Mesenchymal stem cell (in vitro differentiated cells and primary cell): ENCODE measurements around the gene FGFRL1.

Experiments
- DNase-seq: peaks from one replicate; pipeline ENCODE4 v3.0.0-alpha.2; 2013
- H2AFZ ChIP-seq: one replicate; pipeline ENCODE4 v1.6.1; 2013; ENCODE audit warnings: low read depth, mild to moderate bottlenecking, control low read depth, inconsistent platforms, low read length, moderate library complexity
- H2AK5ac ChIP-seq: 2 replicates; pipeline ENCODE4 v1.6.1; 2013; ENCODE audit warnings: low read length, moderate library complexity, mild to moderate bottlenecking, inconsistent platforms; ENCODE audit not compliant: severe bottlenecking
- H2BK120ac ChIP-seq: one replicate; pipeline ENCODE4 v1.6.1; 2013; ENCODE audit warnings: low read depth, mild to moderate bottlenecking, inconsistent platforms, low read length, moderate library complexity
- H2BK12ac ChIP-seq, 2 experiments: one replicate each; pipeline ENCODE4 v1.6.1; 2013; ENCODE audit warnings: inconsistent platforms in 2 of 2, low read length in 2 of 2, mild to moderate bottlenecking in 2 of 2, moderate library complexity in 2 of 2, control low read depth in 1 of 2
- H2BK15ac ChIP-seq: one replicate; pipeline ENCODE4 v1.6.1; 2013; ENCODE audit warnings: mild to moderate bottlenecking, low read depth, inconsistent platforms; ENCODE audit not compliant: poor library complexity, severe bottlenecking
- H2BK5ac ChIP-seq: 2 replicates; pipeline ENCODE4 v1.6.1; 2013; ENCODE audit warnings: low read depth, mild to moderate bottlenecking, low read length, control low read depth, inconsistent platforms; ENCODE audit not compliant: poor library complexity, severe bottlenecking
- H3K14ac ChIP-seq, 2 experiments: one replicate each; pipeline ENCODE4 v1.6.1; 2013; ENCODE audit warnings: inconsistent platforms in 2 of 2, low read length in 2 of 2, control low read depth in 1 of 2, mild to moderate bottlenecking in 1 of 2, moderate library complexity in 1 of 2
- H3K18ac ChIP-seq, 2 experiments: one replicate each; pipeline ENCODE4 v1.6.1; 2013; ENCODE audit warnings: inconsistent platforms in 2 of 2, low read length in 2 of 2, control low read depth in 1 of 2, low read depth in 1 of 2, mild to moderate bottlenecking in 1 of 2
- H3K23ac ChIP-seq, 2 experiments: one replicate each; pipeline ENCODE4 v1.6.1; 2013; ENCODE audit warnings: inconsistent platforms in 2 of 2, low read length in 2 of 2, mild to moderate bottlenecking in 2 of 2, moderate library complexity in 2 of 2, control low read depth in 1 of 2
- H3K27ac ChIP-seq: 2 replicates; pipeline ENCODE4 v1.5.1; 2013; ENCODE audit warnings: mild to moderate bottlenecking, moderate library complexity, low read length, control low read depth, inconsistent platforms; ENCODE audit not compliant: poor library complexity, severe bottlenecking
- H3K27me3 ChIP-seq, 2 experiments: 2 replicates each; pipeline versions ENCODE4 v1.6.1 to v1.7.0; 2013; ENCODE audit warnings: low read length in 2 of 2, mild to moderate bottlenecking in 2 of 2, moderate library complexity in 2 of 2, control low read depth in 1 of 2, inconsistent platforms in 1 of 2; ENCODE audit not compliant: control insufficient read depth in 1 of 2, insufficient read depth in 1 of 2
- H3K36me3 ChIP-seq, 2 experiments: 2 replicates each; pipeline versions ENCODE4 v1.6.1 to v1.7.0; 2013; ENCODE audit warnings: low read length in 2 of 2, control low read depth in 1 of 2, inconsistent platforms in 1 of 2, low read depth in 1 of 2, mild to moderate bottlenecking in 1 of 2; ENCODE audit not compliant: insufficient read depth in 2 of 2, control insufficient read depth in 1 of 2
- H3K4ac ChIP-seq, 2 experiments: one replicate each; pipeline ENCODE4 v1.6.1; 2013; ENCODE audit warnings: inconsistent platforms in 2 of 2, low read length in 2 of 2, mild to moderate bottlenecking in 2 of 2, moderate library complexity in 2 of 2, control low read depth in 1 of 2, low read depth in 1 of 2
- H3K4me1 ChIP-seq: 2 replicates; pipeline ENCODE4 v1.6.1; 2013; ENCODE audit warnings: low read depth, low read length, control low read depth; ENCODE audit not compliant: control insufficient read depth, insufficient read depth
- H3K4me2 ChIP-seq: 2 replicates; pipeline ENCODE4 v1.6.1; 2013; ENCODE audit warnings: low read length, mild to moderate bottlenecking, inconsistent platforms; ENCODE audit not compliant: poor library complexity, severe bottlenecking
- H3K4me3 ChIP-seq, 2 experiments: 2 replicates each; pipeline versions ENCODE4 v1.5.1 to v1.7.0; 2013; ENCODE audit warnings: low read length in 2 of 2, mild to moderate bottlenecking in 2 of 2, control low read depth in 1 of 2, low read depth in 1 of 2; ENCODE audit not compliant: insufficient read depth in 1 of 2
- H3K79me1 ChIP-seq: replicated peaks from 2 replicates; pipeline ENCODE4 v1.6.1; 2013; ENCODE audit warnings: mild to moderate bottlenecking, control low read depth, low read length, inconsistent platforms; ENCODE audit not compliant: poor library complexity, severe bottlenecking
- H3K9ac ChIP-seq: 2 replicates; pipeline ENCODE4 v1.7.0; 2013; ENCODE audit warnings: mild to moderate bottlenecking, low read length, moderate library complexity
- H3K9me3 ChIP-seq: 2 replicates; pipeline ENCODE4 v1.7.0; 2013; ENCODE audit warnings: mild to moderate bottlenecking, low read length; ENCODE audit not compliant: control insufficient read depth
- H4K8ac ChIP-seq: one replicate; pipeline ENCODE4 v1.6.1; 2013; ENCODE audit warnings: inconsistent platforms, mild to moderate bottlenecking, low read length, moderate library complexity
- H4K91ac ChIP-seq: one replicate; pipeline ENCODE4 v1.6.1; 2013; ENCODE audit warnings: mild to moderate bottlenecking, low read length, inconsistent platforms
- WGBS: methylation state at CpG from one replicate; pipeline ENCODE4 v1.1.7; 2013; ENCODE audit warnings: mixed read lengths; 5-methylcytosine and 5-hydroxymethylcytosine counted together

Gene FGFRL1

DNA sequence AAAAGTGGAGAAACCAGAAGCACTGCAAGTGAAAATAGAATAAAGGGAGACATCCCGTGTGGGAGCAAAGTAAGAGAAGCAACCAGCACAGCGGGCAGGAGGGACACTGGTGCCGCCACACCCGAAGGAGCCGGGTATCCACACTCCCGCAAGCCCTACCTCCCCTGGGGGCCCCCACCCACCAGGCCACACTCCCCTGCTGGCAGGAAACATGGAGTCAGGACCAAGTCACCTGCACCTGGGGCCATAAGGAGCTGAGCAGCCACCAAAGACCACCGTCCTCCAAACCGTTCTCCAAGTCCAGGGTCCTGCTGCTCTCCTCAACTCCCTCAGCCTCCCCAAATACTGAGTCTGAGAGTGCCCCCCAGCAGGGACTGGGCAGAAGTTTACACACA lies 30.5 kb downstream of the FGFRL1 start:
- H3K4me2 ChIP-seq, result peak overlapping the region; percentile 24
- no peaks in the 10 kb centered on the region for H3K9me3 ChIP-seq
- WGBS, result 82% methylated on average over 8 of the region's 8 CpGs
- no peak overlapping the region for H4K91ac ChIP-seq
- peaks cover 76% of the 10 kb centered on the region for H3K4me1 ChIP-seq
- peak overlapping the region in 1 of 2 experiments; percentile 25 for H3K4me3 ChIP-seq
- peak overlapping the region; percentile 75 for H2BK5ac ChIP-seq
- H3K4ac ChIP-seq, result peak overlapping the region in 1 of 2 experiments; percentile 32
- H2BK15ac ChIP-seq, result no peak overlapping the region
- no peak overlapping the region for H3K23ac ChIP-seq
- H3K27ac ChIP-seq, result peak overlapping the region; percentile 91
- no peak overlapping the region for H4K8ac ChIP-seq
- H2BK120ac ChIP-seq, result peak overlapping the region; percentile 76
- H2AFZ ChIP-seq, result no peak overlapping the region
- H3K27me3 ChIP-seq, result no peaks in the 10 kb centered on the region
- H3K36me3 ChIP-seq, result peaks cover 0 to 3% of the 10 kb centered on the region in 2 experiments
- H2AK5ac ChIP-seq, result peak overlapping the region; percentile 78
- peak overlapping the region in 1 of 2 experiments; percentile 80 for H2BK12ac ChIP-seq
- peak overlapping the region; percentile 54 for H3K9ac ChIP-seq
- peak overlapping the region; percentile 45 to 79 for H3K18ac ChIP-seq
- no peak for DNase-seq
- H3K14ac ChIP-seq, result no peak overlapping the region
- no peaks in the 10 kb centered on the region for H3K79me1 ChIP-seq

DNA sequence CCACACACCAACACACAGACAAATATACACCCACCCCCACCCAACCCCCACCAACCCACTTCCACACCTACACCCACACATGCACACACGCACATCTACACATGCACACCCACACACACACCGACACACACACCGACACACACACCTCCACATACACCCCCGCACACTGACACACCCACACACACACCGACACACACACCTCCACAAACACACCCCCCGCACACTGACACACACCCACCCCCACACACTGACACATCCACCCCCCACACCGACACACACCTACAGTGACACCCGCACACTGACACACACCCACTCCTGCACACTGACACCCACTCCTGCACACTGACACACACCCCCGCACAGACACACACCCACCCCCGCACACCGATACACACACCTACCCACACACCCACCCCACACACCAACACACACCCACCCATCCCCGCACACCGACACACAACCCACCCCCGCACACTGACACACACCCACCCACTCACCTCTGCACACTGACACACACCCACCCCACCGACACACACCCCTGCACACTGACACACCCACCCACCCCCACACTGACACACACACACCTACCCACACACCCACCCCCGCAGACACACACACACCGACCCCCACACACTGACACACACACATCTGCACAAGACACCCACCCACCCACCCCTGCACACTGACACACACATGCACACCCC lies 31.1 kb downstream of the FGFRL1 start:
- Histone ChIP-seq H2BK120ac (peak overlapping the region; percentile 65), H3K4me3 (no peak overlapping the region), H3K4ac (peak overlapping the region in 1 of 2 experiments; percentile 32), H3K4me1 (peaks cover 76% of the 10 kb centered on the region), H3K36me3 (peaks cover 0 to 3% of the 10 kb centered on the region in 2 experiments), H4K8ac (no peak overlapping the region), H2AFZ (no peak overlapping the region), H3K9me3 (no peaks in the 10 kb centered on the region), H3K79me1 (no peaks in the 10 kb centered on the region), H3K18ac (peak overlapping the region; percentile 52 to 97), H3K14ac (peak overlapping the region in 1 of 2 experiments; percentile 82), H2AK5ac (peak overlapping the region; percentile 51), H2BK12ac (peak overlapping the region in 1 of 2 experiments; percentile 86), H4K91ac (peak overlapping the region; percentile 70), H3K23ac (no peak overlapping the region), H3K9ac (peak overlapping the region; percentile 54), H3K27me3 (no peaks in the 10 kb centered on the region), H2BK5ac (no peak overlapping the region), H3K27ac (peak overlapping the region; percentile 91), H3K4me2 (no peak overlapping the region), H2BK15ac (no peak overlapping the region)
- no peak for DNase-seq
- 97% methylated on average over 16 of the region's 17 CpGs for WGBS

DNA sequence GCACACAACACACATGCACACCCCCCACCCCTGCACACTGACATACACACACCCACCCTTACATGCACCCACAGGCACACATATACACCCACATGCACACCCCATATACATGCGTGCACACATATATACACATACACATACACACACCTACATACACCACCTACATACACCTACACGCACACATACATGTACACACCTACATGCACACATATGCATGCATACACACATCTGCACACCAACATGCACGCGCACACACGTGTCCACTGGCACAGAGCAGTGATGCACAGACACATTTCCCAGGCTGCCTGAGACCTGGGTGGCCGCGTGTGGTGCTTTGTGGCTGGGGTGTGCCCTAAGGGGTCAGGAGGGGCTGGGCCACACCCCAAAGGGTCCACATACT lies 31.7 kb downstream of the FGFRL1 start:
- Histone ChIP-seq H4K91ac (peak overlapping the region; percentile 45), H3K23ac (no peak overlapping the region), H3K9ac (peak overlapping the region; percentile 64), H3K36me3 (peaks cover 0 to 3% of the 10 kb centered on the region in 2 experiments), H3K4me3 (peak overlapping the region in 1 of 2 experiments; percentile 48), H2BK15ac (no peak overlapping the region), H3K9me3 (no peaks in the 10 kb centered on the region), H2BK12ac (peak overlapping the region; percentile 55 to 65), H3K4me2 (peak overlapping the region; percentile 20), H3K27me3 (no peaks in the 10 kb centered on the region), H3K79me1 (no peaks in the 10 kb centered on the region), H2BK120ac (peak overlapping the region; percentile 65), H3K4me1 (peaks cover 76% of the 10 kb centered on the region), H3K27ac (peak overlapping the region; percentile 86), H2AFZ (no peak overlapping the region), H3K18ac (peak overlapping the region; percentile 68 to 97), H4K8ac (peak overlapping the region; percentile 33), H3K14ac (peak overlapping the region in 1 of 2 experiments; percentile 64), H2AK5ac (no peak overlapping the region), H2BK5ac (no peak overlapping the region), H3K4ac (peak overlapping the region; percentile 26 to 52)
- no peak for DNase-seq
- WGBS, result 57% methylated on average over 7 of the region's 7 CpGs

DNA sequence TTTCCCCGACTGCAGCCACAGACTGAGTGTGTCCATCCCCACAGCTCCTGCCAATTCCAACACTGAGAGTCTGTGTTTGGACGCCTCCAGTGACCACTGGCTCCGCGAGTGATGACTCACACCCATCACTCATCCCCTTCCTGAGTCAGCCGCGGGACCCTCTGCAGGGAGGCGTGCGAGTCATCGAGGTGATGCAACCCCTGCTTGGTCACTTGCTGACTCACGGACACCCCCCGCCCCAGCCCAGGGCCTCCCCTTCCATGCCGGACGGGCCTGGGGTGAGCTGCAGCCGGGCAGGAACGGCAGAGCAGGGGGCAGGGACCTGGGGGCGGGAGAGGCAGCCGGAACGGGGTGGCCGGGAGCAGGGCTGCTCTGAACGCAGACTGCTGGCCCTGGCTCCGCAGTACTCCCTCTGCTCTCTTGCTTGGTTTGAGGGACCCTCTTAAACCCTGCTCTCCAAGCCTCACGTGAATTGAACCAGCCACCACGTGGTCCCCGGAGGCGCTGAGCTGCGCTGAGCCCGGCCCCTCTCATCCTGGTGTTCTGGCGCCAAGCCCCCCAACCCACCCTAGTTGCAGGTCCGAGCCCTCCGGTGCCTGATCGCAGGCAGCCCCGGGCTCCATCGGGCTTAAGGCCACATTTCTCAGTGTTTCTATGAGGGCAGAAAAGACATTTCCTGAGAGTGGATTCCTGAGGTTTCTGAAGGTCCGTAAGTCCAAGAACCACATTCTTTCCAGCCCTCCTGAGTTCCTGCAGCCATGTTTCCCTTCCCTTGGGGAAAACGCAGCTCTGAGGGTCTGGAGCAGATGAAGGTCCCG lies 32.4 kb downstream of the FGFRL1 start:
- peak overlapping the region; percentile 93 for H2BK15ac ChIP-seq
- no peaks in the 10 kb centered on the region for H3K9me3 ChIP-seq
- H3K36me3 ChIP-seq, result peaks cover 0 to 3% of the 10 kb centered on the region in 2 experiments
- peak overlapping the region in 1 of 2 experiments; percentile 97 for H3K14ac ChIP-seq
- peak; percentile 99 for DNase-seq
- H4K91ac ChIP-seq, result peak overlapping the region; percentile 100
- peak overlapping the region; percentile 100 for H4K8ac ChIP-seq
- H2BK5ac ChIP-seq, result peak overlapping the region; percentile 100
- peaks cover 73% of the 10 kb centered on the region for H3K4me1 ChIP-seq
- peak overlapping the region; percentile 99 for H3K18ac ChIP-seq
- no peak overlapping the region for H2AFZ ChIP-seq
- peak overlapping the region; percentile 99 for H2AK5ac ChIP-seq
- H3K79me1 ChIP-seq, result no peaks in the 10 kb centered on the region
- peak overlapping the region; percentile 86 for H3K9ac ChIP-seq
- H2BK120ac ChIP-seq, result peak overlapping the region; percentile 99
- H3K27ac ChIP-seq, result peak overlapping the region; percentile 99
- 14% methylated on average over 31 of the region's 36 CpGs for WGBS
- H3K4me3 ChIP-seq, result peak overlapping the region in 1 of 2 experiments; percentile 48
- no peaks in the 10 kb centered on the region for H3K27me3 ChIP-seq
- H3K23ac ChIP-seq, result peak overlapping the region in 1 of 2 experiments; percentile 91
- peak overlapping the region; percentile 88 to 97 for H3K4ac ChIP-seq
- H2BK12ac ChIP-seq, result peak overlapping the region; percentile 99
- H3K4me2 ChIP-seq, result peak overlapping the region; percentile 30
